Brain microvascular endothelial cell (primary cell): ENCODE data around the gene CDC42EP1.
A peak's percentile ranks its signal among the peaks of the same experiment; 100 is the strongest.

Source experiments
- DNase-seq: peaks from one replicate; pipeline ENCODE4 v3.0.0-alpha.2; 2020
- H3K27ac ChIP-seq: fragments of 250-450 bp; sonication (Bioruptor Pico); 2 replicates; pipeline ENCODE4 v1.5.1; 2020; ENCODE audit warnings: mild to moderate bottlenecking, moderate library complexity
- H3K27me3 ChIP-seq: fragments of 250-450 bp; sonication (Bioruptor Pico); replicated peaks from 2 replicates; pipeline ENCODE4 v1.5.1; 2020; ENCODE audit warnings: mild to moderate bottlenecking
- H3K36me3 ChIP-seq: fragments of 250-450 bp; sonication (Bioruptor Pico); replicated peaks from 2 replicates; pipeline ENCODE4 v1.5.1; 2020; ENCODE audit warnings: mild to moderate bottlenecking
- H3K4me3 ChIP-seq: 2 replicates; pipeline ENCODE4 v1.5.1; 2011; ENCODE audit warnings: low read depth, mild to moderate bottlenecking, control low read depth, low read length, moderate library complexity
- in situ Hi-C: cut with HindIII; loops from 2 replicates; pipeline ENCODE4 v1.10.0; 2017; ENCODE audit warnings: low sequenced_read_pairs, low pct_ligation_motif_present
- TF ChIP-seq, protein P1 (sequence below): IDR thresholded peaks from 2 replicates; pipeline ENCODE4 v1.5.1; 2011; ENCODE audit warnings: low read depth, mild to moderate bottlenecking, moderate library complexity, low read length, control low read depth, inconsistent platforms; ENCODE audit errors: missing control alignments

The CDC42EP1 gene

DNA sequence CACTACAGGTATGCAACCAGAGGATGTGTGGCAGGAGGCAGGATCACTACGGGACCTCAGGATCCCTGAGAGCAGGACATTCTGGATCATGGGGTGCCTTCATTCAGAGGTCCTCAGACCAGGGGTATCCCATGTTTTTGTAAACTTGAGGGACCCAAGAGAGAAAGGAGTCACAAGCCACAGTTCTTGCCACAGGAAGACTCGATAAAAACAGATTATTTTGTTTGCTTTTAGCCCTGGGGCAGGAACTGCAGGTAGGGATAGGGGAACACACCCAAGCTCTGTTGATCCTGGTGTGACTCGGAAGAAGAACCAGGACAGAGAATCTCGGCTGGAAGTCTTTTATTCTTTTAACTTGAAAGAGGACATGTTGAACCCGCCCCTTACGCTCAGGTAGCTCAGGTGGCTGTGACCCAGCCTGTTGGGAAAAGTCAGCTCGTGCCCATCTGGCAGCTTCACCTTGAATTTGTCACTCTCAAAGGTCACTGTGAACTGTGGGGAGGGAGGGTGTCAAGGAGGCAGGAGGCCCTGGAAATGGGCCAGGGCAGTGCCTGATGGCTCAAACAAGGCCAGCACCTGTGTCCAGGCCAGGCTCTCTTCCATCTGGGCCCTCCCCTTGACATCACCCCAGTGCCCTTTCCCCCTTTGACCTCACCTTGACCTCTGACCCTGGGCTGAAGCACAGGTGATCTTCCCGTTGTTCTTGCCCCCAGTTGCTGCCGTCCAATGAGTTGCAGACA is 9.8 kb downstream of the CDC42EP1 start:
- no peak for DNase-seq
- peaks cover 37% of the 10 kb centered on the region for H3K36me3 ChIP-seq
- no peaks in the 10 kb centered on the region for H3K27me3 ChIP-seq
- H3K4me3 ChIP-seq: no peak overlapping the region
- no peak overlapping the region for H3K27ac ChIP-seq
- in situ Hi-C loops: no loop called here
- TF ChIP-seq, protein P1, sequence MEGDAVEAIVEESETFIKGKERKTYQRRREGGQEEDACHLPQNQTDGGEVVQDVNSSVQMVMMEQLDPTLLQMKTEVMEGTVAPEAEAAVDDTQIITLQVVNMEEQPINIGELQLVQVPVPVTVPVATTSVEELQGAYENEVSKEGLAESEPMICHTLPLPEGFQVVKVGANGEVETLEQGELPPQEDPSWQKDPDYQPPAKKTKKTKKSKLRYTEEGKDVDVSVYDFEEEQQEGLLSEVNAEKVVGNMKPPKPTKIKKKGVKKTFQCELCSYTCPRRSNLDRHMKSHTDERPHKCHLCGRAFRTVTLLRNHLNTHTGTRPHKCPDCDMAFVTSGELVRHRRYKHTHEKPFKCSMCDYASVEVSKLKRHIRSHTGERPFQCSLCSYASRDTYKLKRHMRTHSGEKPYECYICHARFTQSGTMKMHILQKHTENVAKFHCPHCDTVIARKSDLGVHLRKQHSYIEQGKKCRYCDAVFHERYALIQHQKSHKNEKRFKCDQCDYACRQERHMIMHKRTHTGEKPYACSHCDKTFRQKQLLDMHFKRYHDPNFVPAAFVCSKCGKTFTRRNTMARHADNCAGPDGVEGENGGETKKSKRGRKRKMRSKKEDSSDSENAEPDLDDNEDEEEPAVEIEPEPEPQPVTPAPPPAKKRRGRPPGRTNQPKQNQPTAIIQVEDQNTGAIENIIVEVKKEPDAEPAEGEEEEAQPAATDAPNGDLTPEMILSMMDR: no peak

DNA sequence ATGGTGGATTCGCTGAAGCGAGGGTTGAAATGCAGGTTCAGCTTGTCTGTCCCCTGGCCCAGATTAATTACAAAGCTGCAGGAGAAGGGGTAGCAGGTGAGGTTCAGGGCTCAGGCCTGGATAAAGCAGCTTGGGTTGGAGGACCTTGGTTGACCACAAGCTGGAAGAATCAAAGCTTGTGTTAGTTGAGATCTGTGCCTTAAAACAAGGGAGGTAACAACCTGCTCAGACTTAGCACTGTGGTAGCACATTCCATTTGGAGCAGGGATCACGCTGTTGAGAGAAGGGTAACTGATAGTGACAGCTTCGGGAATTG is 10.3 kb downstream of the CDC42EP1 start:
- TF ChIP-seq, protein P1: no peak
- H3K36me3 ChIP-seq: peaks cover 37% of the 10 kb centered on the region
- DNase-seq: no peak
- no peaks in the 10 kb centered on the region for H3K27me3 ChIP-seq
- no peak overlapping the region for H3K27ac ChIP-seq
- H3K4me3 ChIP-seq: no peak overlapping the region
- in situ Hi-C loops: no loop called here

DNA sequence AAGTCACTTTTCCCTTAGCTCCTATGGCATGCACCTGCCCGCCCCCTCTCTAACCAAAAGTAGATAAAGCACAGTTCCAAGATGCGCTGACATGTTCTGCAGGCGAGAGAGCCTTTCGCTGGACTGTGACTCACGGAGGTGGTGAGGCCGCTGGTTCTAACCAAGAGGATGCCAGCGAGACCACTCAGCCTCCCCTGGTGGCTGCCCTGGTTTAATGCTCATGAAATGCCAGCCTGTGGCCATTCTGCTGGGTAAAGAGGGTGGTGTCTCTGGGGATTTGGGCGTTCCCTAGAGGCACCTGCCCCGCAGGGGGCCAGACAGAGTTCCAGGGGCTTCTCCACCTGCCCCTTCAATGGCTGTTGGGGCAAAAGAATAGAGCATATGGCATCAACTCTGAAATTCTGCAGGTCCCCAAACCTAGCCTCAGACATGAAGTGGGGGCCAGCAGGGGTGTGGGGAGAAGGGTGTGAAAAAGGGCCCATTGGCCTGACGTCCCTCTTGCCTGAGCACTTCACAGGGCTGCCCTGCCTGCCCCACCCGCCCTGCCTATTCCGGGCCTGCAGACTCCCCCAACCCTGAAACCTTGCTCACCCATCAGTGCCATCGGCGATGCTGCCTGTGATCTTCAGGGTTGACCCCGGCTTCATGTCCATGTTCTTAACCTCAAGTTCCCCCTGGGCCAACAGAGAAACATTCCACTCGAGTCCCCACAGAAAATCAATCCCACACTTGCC is 11.1 kb downstream of the CDC42EP1 start:
- no peak overlapping the region for H3K4me3 ChIP-seq

DNA sequence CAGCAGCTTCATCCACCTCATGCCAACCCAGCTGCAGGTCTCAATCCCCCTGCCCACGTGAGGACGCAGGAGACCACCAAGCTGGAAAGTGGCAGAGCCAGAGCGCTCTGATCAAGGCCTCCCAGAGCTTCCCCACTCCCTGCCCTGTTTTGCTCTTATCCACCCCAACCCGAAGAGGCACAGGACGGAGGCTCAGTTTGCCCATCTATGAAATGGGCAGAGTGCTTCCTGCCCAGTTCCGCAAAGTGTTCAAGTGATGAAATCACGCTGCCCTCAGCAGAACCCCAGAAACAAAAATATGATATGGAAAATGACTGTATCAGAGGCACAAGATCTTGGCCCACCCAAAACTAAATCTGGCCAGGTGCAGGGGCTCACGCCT is 11.7 kb downstream of the CDC42EP1 start:
- no peaks in the 10 kb centered on the region for H3K27me3 ChIP-seq
- no peak overlapping the region for H3K27ac ChIP-seq
- TF ChIP-seq, protein P1: no peak
- peaks cover 23% of the 10 kb centered on the region for H3K36me3 ChIP-seq
- DNase-seq: no peak
- no peak overlapping the region for H3K4me3 ChIP-seq
- in situ Hi-C loops: no loop called here

More for the DNA sequence above, 11.1 kb downstream of the CDC42EP1 start:
- H3K36me3 ChIP-seq: peaks cover 28% of the 10 kb centered on the region
- TF ChIP-seq, protein P1: peak; percentile 50
- in situ Hi-C loops: no loop called here
- no peak for DNase-seq
- H3K27me3 ChIP-seq: no peaks in the 10 kb centered on the region
- H3K27ac ChIP-seq: no peak overlapping the region

DNA sequence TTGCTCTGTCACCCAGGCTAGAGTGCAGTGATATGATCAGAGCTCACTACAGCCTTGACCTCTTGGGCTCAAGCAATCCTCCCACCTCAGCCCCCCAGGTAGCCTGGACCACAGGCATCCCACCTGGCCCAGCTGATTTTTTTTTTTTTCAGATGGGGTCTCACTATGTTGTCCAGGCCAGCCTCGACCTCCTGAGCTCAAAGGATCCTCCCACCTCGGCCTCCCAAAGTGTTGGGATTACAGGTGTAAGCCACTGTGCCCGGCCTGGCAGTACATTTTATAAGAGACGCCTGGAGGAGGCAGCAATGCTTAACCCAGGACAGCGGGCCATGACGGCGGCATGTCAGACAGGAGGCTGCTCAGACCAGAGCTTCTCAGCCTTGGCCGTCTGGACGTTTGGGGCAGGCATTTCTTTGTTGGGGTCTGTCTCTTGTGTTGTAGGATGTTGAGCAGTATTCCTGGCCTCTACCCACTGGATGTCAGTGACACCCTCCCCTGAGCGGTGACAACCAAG is 15.3 kb downstream of the CDC42EP1 start:
- TF ChIP-seq, protein P1: no peak
- DNase-seq: no peak
- no peak overlapping the region for H3K4me3 ChIP-seq
- H3K27me3 ChIP-seq: no peaks in the 10 kb centered on the region
- no peaks in the 10 kb centered on the region for H3K36me3 ChIP-seq
- in situ Hi-C loops: no loop called here
- H3K27ac ChIP-seq: no peak overlapping the region
